Activated T-cell treated with anti-CD3 and anti-CD28 coated beads, Interleukin-2, amount 50 U/mL, for 4 hours (primary cell): ENCODE results near the gene KCNJ15. TPM values are rescaled to one million over a fixed set of nuclear protein-coding genes. Genes with fewer than 3 reads are reported as not detected.
A peak's percentile ranks its signal among the peaks of the same experiment; 100 is the strongest.

Experiments used
- ATAC-seq, 2 donors: fragments of 200-7000 bp; cut with Tn5 transposase; one replicate each; pipeline ENCODE4 v1.10.0; 2021
- DNase-seq: peaks from one replicate; pipeline ENCODE4 v3.0.0-alpha.2; 2020
- H3K27me3 Mint-ChIP-seq: one replicate; pipeline ENCODE4 v1.8.0; 2021; ENCODE audit warnings: low read depth, mixed read lengths
- H3K36me3 Mint-ChIP-seq: one replicate; pipeline ENCODE4 v1.8.0; 2022; ENCODE audit warnings: mixed read lengths; ENCODE audit not compliant: insufficient read depth
- H3K4me1 Mint-ChIP-seq: one replicate; pipeline ENCODE4 v1.8.0; 2021; ENCODE audit warnings: low read depth, mixed read lengths
- H3K4me3 Mint-ChIP-seq: one replicate; pipeline ENCODE4 v1.8.0; 2021; ENCODE audit warnings: mild to moderate bottlenecking, moderate library complexity, mixed read lengths
- H3K9me3 Mint-ChIP-seq: one replicate; pipeline ENCODE4 v1.8.0; 2021; ENCODE audit warnings: mixed read lengths
- total RNA-seq, 3 donors: library from RNA; stranded (reverse); gene quantifications; one replicate each; pipeline ENCODE4 v1.2.1, GENCODE V29; 2021

KCNJ15 gene
- total RNA-seq, 3 donors from 2014 or later, result 0.29 to 0.46 (median 0.40) TPM

DNA sequence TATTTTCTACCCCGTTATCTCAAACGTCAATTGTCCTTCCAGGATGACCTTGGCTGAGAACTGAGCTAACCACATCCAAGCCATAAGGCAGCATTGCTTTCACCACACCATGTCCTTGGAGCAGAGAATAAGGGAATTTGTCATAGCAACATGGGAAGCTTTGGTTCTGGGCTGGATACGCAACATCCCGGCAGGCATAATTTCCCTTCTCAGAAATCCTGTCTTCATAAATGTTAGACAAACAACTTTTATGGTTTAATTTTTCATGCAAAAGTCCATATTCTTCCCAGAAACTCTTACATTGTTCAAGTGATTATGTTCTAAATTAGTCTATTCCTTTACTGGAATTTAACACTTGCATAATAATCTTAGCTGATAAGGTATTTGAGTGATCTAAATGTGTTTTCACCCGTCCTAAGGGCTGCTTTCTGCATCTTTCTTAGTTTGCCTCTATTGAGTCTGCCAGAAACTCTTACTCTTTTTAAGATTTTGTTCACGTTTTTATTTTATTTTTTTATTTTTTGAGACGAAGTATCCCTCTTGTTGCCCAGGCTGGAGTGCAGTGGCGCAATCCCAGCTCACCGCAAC, 51.8 kb downstream of the KCNJ15 start:
- DNase-seq (no peak), ATAC-seq (no peak)
- Mint-ChIP-seq H3K36me3 (no peaks in the 10 kb centered on the region), H3K9me3 (no peaks in the 10 kb centered on the region), H3K27me3 (peaks cover 2% of the 10 kb centered on the region), H3K4me1 (peaks cover 14% of the 10 kb centered on the region), H3K4me3 (no peak overlapping the region)

DNA sequence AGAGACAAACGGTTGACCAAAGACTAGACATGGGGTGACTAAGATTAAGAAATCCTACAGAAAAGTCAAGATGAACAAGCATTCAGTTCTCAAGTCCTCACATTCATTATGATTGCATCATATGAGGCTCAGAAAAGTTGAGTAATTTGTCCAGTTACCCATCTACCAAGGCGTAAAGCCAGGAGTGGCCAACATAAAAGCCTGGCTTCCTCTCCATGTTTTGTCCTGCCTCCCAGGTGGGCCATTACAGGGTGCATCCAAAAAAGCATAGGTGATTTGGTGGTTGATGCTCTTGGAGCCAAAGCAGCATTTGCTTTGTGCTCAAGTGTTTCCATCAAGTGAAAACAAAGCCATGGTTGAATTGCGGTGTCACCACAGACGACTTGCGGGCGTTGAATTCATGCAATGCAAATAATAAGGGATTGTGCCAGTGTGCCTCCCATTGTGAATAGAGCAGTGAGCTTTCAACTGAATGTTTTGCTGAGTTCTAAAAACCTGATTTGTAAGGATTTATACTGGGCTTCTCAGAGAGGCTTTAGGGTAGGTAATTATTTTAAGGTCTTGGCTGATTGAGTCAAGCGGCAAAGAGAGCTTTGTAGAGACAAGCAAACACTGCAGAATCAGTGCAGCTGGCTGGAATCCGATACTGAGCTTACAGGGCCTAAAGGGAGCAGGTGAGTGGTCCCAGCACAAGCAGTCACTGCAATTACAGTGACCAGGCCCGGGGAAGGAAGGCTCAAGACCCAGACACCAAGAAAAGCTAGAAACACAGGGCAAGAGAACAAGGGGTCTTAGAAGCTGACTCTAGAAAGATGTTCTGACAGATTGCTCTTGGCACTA, 54.1 kb downstream of the KCNJ15 start:
- no peak for DNase-seq
- Mint-ChIP-seq H3K36me3 (no peaks in the 10 kb centered on the region), H3K9me3 (no peaks in the 10 kb centered on the region), H3K4me3 (no peak overlapping the region), H3K4me1 (peaks cover 10% of the 10 kb centered on the region), H3K27me3 (peaks cover 8% of the 10 kb centered on the region)
- ATAC-seq, result no peak

DNA sequence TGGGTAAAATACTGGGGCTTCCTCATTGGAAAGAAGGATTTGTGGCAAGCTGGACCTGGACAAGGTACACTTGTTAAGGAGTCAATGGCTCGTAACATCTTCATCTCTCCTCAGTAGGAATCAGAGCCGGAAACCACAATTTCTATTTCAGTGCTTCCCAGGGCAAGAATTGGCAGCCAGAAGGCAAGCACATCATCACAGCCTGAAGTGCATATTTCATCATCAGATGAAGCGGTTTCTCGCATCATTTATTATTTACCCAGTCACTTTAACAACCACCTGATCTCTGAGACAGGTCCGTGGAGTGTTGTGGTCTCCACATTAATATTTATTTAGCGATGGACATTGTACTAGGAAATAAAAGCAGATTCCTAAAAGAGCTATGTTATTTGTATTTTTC, 55.0 kb downstream of the KCNJ15 start:
- ATAC-seq, result no peak
- peaks cover 8% of the 10 kb centered on the region for H3K27me3 Mint-ChIP-seq
- no peak overlapping the region for H3K4me3 Mint-ChIP-seq
- no peaks in the 10 kb centered on the region for H3K9me3 Mint-ChIP-seq
- H3K36me3 Mint-ChIP-seq, result no peaks in the 10 kb centered on the region
- DNase-seq, result no peak
- H3K4me1 Mint-ChIP-seq, result peaks cover 4% of the 10 kb centered on the region

DNA sequence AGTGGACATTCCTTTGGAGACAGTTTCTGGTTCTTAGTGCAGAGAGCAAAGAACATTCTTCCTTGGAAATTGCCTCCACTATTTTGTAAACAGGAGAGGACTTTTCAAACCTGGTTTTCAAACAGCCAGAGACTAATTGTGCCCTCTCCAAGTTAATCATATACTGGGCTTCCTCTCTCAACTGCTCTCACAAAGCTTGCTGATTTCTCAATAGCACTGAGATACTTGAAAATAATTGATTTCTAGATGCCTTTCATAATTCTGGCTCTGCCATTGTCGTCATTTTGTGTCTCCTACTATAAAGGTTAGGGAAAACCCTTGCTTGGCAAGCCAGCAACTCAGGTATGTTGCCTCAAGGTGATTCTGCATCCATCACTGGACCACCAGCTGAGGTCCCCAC, 56.0 kb downstream of the KCNJ15 start:
- ATAC-seq (no peak), DNase-seq (no peak)
- H3K9me3 Mint-ChIP-seq, result no peaks in the 10 kb centered on the region
- H3K36me3 Mint-ChIP-seq, result no peaks in the 10 kb centered on the region
- H3K4me3 Mint-ChIP-seq, result no peak overlapping the region
- no peaks in the 10 kb centered on the region for H3K4me1 Mint-ChIP-seq
- peaks cover 8% of the 10 kb centered on the region for H3K27me3 Mint-ChIP-seq

DNA sequence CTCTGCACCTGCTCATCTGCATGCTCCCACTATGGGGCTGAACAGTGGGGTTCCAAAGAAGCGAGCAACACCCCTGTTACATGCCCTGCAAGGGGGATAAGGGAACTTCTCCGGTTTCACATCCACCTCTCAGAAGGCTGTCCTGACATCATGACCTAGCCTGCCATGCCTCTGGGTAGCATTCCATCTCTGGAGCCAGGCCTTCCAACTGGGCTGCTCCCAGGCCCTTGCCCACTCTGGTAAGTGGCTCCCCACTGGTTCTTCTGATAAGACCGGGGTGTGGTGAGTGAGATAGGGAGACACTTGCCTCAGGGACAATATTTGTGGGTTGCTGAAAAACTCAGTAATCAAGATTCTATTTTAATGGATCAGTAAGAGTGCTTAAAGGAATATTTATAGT, 57.8 kb downstream of the KCNJ15 start:
- H3K4me3 Mint-ChIP-seq, result no peak overlapping the region
- peaks cover 5% of the 10 kb centered on the region for H3K27me3 Mint-ChIP-seq
- no peaks in the 10 kb centered on the region for H3K36me3 Mint-ChIP-seq
- DNase-seq (no peak), ATAC-seq (no peak)
- no peaks in the 10 kb centered on the region for H3K9me3 Mint-ChIP-seq
- no peaks in the 10 kb centered on the region for H3K4me1 Mint-ChIP-seq

DNA sequence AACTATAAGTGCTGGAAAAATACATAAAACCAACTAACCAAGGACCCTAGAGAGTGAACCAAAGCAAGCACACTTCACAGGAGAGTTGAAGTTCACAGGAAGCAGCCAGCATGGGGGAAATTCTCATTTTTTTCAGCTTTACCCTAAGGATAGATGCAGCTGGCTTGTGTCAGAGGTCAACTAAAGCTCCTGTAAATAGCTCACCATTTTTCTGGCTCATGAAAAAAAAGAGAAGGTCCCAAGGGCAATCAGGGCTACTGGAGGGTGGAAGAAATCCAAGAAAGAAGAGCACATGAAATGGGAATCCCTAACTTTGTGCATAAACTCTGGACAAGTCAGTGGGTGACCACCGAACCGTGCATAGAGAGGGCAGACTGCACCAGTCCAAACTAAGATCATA, 58.3 kb downstream of the KCNJ15 start:
- Mint-ChIP-seq H3K27me3 (peaks cover 5% of the 10 kb centered on the region), H3K4me1 (no peaks in the 10 kb centered on the region), H3K36me3 (no peaks in the 10 kb centered on the region), H3K9me3 (no peaks in the 10 kb centered on the region), H3K4me3 (no peak overlapping the region)
- no peak for ATAC-seq
- no peak for DNase-seq

DNA sequence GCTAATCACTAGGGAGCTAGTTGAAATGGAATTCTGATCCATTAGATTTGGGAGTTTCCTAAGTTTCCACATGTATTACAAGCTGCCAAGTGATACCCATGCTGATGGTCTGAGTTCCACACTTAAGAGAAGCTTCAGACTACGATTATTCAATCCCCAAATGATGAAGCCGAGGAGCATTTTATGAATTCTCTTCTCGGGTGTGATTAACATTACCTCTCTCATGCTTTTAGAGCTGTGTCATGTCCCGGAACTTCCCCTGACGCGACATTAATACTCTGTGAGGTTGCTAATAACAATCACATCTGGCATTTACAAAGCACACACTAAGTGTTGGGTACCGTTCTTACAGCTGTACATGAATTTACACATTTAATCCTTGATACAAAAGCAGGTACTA, 63.0 kb downstream of the KCNJ15 start:
- no peaks in the 10 kb centered on the region for H3K36me3 Mint-ChIP-seq
- ATAC-seq (no peak), DNase-seq (no peak)
- H3K4me1 Mint-ChIP-seq, result peaks cover 20% of the 10 kb centered on the region
- no peak overlapping the region for H3K4me3 Mint-ChIP-seq
- H3K27me3 Mint-ChIP-seq, result peaks cover 2% of the 10 kb centered on the region
- no peaks in the 10 kb centered on the region for H3K9me3 Mint-ChIP-seq

DNA sequence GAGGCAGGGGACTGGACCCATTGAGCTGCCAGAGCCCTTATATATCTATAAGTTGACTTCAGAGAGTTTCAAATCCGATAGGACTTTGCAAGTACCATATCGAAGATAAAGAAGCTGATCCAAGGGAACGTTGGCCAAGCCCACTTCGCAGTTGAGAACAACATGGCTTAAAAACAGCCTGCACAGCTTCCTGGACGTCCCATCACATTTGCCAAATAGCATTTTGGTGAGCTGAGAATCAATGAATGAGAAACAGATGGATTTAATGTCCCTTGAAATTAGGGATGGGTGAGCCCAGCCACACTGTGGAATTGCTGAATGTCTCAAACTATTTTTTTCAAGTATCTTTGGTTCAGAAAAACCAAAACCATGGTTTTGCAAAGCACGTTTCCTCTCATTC, 64.8 kb downstream of the KCNJ15 start:
- Mint-ChIP-seq H3K4me3 (no peak overlapping the region), H3K27me3 (no peaks in the 10 kb centered on the region), H3K36me3 (no peaks in the 10 kb centered on the region), H3K4me1 (peaks cover 26% of the 10 kb centered on the region), H3K9me3 (no peaks in the 10 kb centered on the region)
- DNase-seq, result no peak
- ATAC-seq, result no peak

DNA sequence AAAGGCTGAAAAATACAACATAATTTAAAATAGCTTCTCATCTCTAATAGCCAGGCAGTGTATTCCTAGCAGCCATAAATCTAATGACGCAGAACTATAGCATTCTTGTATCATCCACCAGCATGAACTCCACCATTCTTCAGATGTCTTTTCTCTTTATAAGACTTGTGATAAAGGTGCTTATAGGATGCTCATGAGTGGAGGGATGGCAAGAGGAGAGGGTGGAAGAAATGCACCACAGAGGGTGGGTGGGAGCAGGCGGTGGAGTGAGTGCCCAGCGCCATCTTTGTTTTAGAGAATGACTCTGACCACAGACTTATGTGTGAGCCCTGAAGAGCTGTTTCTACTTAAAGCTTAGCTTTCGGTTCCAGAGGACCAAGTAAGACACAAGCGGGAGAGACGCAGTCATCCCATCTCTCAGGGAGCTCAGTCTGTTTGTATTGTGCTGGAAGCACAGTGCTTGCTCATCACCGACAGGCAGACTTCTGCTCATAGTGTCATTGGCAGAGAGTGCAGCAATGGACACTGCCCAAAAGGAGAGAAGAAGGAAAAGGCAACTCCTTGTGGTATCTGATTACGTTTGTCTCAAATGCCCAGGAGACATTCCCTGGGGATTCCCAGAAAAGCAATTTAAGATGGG, 65.6 kb downstream of the KCNJ15 start:
- H3K36me3 Mint-ChIP-seq, result no peaks in the 10 kb centered on the region
- peaks cover 26% of the 10 kb centered on the region for H3K4me1 Mint-ChIP-seq
- DNase-seq (no peak), ATAC-seq (no peak)
- H3K27me3 Mint-ChIP-seq, result no peaks in the 10 kb centered on the region
- no peaks in the 10 kb centered on the region for H3K9me3 Mint-ChIP-seq
- H3K4me3 Mint-ChIP-seq, result no peak overlapping the region

DNA sequence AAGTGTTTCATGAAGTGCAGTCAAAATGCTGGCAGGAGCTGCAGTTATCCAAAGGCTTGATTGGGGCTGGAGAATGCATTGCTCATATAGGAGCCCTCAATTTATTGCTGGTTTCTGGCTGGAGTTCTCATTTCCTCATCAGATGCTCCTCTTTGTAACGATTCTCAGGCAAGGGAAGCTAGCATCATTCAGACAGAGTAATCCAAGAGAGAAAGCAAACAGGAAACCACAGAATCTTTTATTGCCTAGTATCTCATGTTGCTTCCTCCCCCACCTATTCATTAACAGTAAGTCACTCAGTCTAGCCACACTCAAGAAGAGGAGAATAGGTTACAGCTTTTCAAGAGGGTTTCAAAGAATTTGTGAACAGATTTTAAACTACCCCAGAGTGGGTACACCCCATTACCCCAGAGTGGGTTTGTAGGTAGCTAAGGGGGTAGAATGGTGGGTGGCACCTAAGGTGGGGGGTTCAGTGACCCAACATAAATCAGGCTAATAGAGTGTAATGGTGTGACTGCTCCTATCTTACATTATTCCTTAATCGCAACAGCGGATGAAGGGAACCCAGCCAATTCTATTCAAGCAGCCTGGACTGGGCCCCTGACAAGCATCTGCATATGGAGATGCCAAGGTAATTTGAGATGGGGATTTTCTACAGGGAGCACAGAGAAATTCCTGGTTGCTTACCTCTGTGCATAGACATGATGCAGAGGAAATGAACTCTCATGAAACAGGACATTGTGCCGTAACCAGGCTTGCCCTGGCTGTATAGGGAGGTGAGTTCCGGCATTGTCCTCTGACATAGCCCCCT, 67.1 kb downstream of the KCNJ15 start:
- H3K4me3 Mint-ChIP-seq, result peak overlapping the region; percentile 20
- ATAC-seq, result peak; percentile 63 to 75
- no peak for DNase-seq
- no peaks in the 10 kb centered on the region for H3K9me3 Mint-ChIP-seq
- H3K36me3 Mint-ChIP-seq, result no peaks in the 10 kb centered on the region
- no peaks in the 10 kb centered on the region for H3K27me3 Mint-ChIP-seq
- peaks cover 26% of the 10 kb centered on the region for H3K4me1 Mint-ChIP-seq

DNA sequence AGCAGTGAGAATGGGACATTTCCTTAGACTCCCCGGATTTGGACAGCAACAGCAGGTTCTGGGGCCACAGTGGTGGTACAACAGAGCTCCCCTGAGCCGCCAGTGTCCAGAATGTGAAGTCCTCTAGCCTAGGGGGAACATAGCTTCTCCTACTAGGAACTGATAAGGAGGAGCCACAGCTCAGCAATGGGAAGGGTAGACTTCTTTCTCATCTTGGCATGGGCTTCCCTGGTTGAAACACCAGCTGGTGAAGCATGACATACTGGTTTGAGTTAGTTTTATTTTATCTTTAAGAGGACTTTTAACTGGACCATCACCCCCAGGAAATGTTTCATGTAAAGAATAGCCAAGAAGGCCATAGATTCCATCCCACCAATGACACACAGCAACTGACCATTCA, 68.4 kb downstream of the KCNJ15 start:
- Mint-ChIP-seq H3K4me3 (no peak overlapping the region), H3K9me3 (no peaks in the 10 kb centered on the region), H3K4me1 (peaks cover 26% of the 10 kb centered on the region), H3K27me3 (no peaks in the 10 kb centered on the region), H3K36me3 (no peaks in the 10 kb centered on the region)
- DNase-seq (no peak), ATAC-seq (no peak)

DNA sequence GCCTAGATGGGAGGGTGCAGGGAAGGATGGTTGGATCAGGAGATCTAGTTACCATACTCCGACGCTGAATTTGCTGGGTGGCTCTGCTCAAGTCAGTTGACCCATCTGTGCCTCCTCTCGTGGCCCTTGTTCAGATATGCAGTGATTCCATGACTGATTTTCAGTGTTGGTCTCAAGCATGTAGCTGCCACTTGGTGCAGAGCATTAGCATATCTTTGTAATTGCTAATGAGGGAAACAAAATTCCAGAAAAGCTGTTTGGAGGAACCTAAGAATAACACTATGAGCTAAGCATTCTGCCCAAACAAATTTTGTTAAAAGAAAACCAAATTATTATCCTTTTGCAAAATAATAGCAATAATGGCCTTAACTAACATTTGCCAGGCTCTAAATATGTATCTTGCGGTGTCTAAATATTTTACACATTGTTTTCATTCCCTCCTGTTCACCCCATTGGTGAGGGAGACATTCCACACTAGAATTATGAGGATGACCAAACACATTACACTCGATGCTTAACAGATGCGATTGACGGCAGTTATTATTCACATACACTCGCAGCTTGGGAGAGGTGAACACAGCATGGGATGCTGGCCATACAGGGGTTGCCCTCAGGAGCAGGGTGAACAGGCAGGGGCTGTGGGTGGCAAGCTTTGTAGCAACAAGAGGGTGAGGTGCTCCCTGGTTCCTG, 69.1 kb downstream of the KCNJ15 start:
- Mint-ChIP-seq H3K4me1 (peaks cover 26% of the 10 kb centered on the region), H3K9me3 (no peaks in the 10 kb centered on the region), H3K27me3 (no peaks in the 10 kb centered on the region), H3K36me3 (no peaks in the 10 kb centered on the region), H3K4me3 (no peak overlapping the region)
- ATAC-seq (no peak), DNase-seq (no peak)

DNA sequence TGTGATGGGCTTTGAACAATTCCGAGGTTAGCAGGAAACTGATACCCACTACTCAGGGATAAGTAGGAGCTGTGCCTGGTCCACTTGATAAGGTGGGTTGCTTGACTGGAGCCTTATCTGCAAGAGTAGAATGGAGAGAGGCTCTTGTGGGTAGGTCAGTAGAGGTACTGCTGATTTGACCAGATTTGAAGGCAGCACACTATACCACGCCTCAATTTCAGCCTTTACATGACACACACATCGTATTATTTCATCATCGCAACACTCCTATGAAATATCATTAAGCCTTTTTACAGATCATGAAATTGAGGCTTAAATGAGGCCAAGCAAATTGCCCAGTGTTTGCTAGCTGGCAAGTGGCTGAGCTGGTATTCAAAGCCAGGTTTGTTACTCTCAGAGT, 69.6 kb downstream of the KCNJ15 start:
- Mint-ChIP-seq H3K4me1 (peaks cover 26% of the 10 kb centered on the region), H3K4me3 (no peak overlapping the region), H3K9me3 (no peaks in the 10 kb centered on the region), H3K36me3 (no peaks in the 10 kb centered on the region), H3K27me3 (no peaks in the 10 kb centered on the region)
- no peak for DNase-seq
- no peak for ATAC-seq

DNA sequence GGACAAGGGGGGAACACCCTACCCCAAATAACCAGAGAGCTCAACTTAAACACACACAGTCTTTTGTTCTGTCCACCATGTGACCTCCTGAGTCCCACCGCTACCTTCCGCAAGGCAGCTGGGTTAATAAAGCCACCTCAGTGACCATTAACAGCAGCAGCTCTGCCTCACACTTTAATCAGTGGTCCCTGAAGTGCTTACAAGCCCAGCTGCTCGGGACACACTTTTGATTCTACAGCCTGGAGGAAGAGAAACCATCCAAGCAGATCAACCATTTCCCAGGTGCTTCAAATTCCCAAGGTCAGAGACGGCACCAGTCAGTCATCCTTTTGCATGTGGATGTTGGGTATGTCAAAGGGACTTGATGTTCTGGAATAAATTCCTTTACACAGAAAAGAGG, 70.1 kb downstream of the KCNJ15 start:
- ATAC-seq, result no peak
- Mint-ChIP-seq H3K4me3 (no peak overlapping the region), H3K27me3 (no peaks in the 10 kb centered on the region), H3K9me3 (no peaks in the 10 kb centered on the region), H3K4me1 (peaks cover 26% of the 10 kb centered on the region), H3K36me3 (no peaks in the 10 kb centered on the region)
- DNase-seq, result no peak
